ENCODE measurements around the gene ANKRD13B.

The ANKRD13B gene

GRCh38 chr17:29610395-29610794 is 17.5 kb downstream of the ANKRD13B start:
- TF ChIP-seq BACH2 (CRISPR knock-in tag; IDR thresholded peaks at IDR 0.05; ENCODE audit: borderline replicate concordance), result no peak
- TF ChIP-seq ARNTL (CRISPR knock-in tag; IDR thresholded peaks at IDR 0.05; ENCODE audit: borderline replicate concordance, low read depth), result no peak
- no peak for TF ChIP-seq PPARA (CRISPR knock-in tag; IDR thresholded peaks at IDR 0.05; ENCODE audit: borderline replicate concordance)
- TF ChIP-seq ESRRG (CRISPR knock-in tag; IDR thresholded peaks at IDR 0.05), result no peak
- no peak for TF ChIP-seq ZFP3 (CRISPR knock-in tag; IDR thresholded peaks at IDR 0.05)
- no peak for TF ChIP-seq OSR1 (CRISPR knock-in tag; IDR thresholded peaks at IDR 0.05)
- TF ChIP-seq PATZ1 (CRISPR knock-in tag; IDR thresholded peaks at IDR 0.05; ENCODE audit: borderline replicate concordance), result no peak
- ATAC-seq, result no peak

GRCh38 chr17:29611351-29612093 is 18.6 kb downstream of the ANKRD13B start:
- TF ChIP-seq OSR1 (CRISPR knock-in tag; IDR thresholded peaks at IDR 0.05) (no peak), RARB (CRISPR knock-in tag; IDR thresholded peaks at IDR 0.05) (no peak), ZFP30 (CRISPR knock-in tag; IDR thresholded peaks at IDR 0.05) (no peak), PPARA (CRISPR knock-in tag; IDR thresholded peaks at IDR 0.05; ENCODE audit: borderline replicate concordance) (no peak), ARNTL (CRISPR knock-in tag; IDR thresholded peaks at IDR 0.05; ENCODE audit: borderline replicate concordance, low read depth) (no peak), ZC3H10 (CRISPR knock-in tag; IDR thresholded peaks at IDR 0.05) (no peak), CSDC2 (CRISPR knock-in tag; IDR thresholded peaks at IDR 0.05) (no peak), PATZ1 (CRISPR knock-in tag; IDR thresholded peaks at IDR 0.05; ENCODE audit: borderline replicate concordance) (no peak), ZNF565 (CRISPR knock-in tag; conservative IDR thresholded peaks at IDR 0.05; ENCODE audit: low read depth) (no peak), ISL1 (CRISPR knock-in tag; IDR thresholded peaks at IDR 0.05) (no peak)
- TF ChIP-seq, protein P1, sequence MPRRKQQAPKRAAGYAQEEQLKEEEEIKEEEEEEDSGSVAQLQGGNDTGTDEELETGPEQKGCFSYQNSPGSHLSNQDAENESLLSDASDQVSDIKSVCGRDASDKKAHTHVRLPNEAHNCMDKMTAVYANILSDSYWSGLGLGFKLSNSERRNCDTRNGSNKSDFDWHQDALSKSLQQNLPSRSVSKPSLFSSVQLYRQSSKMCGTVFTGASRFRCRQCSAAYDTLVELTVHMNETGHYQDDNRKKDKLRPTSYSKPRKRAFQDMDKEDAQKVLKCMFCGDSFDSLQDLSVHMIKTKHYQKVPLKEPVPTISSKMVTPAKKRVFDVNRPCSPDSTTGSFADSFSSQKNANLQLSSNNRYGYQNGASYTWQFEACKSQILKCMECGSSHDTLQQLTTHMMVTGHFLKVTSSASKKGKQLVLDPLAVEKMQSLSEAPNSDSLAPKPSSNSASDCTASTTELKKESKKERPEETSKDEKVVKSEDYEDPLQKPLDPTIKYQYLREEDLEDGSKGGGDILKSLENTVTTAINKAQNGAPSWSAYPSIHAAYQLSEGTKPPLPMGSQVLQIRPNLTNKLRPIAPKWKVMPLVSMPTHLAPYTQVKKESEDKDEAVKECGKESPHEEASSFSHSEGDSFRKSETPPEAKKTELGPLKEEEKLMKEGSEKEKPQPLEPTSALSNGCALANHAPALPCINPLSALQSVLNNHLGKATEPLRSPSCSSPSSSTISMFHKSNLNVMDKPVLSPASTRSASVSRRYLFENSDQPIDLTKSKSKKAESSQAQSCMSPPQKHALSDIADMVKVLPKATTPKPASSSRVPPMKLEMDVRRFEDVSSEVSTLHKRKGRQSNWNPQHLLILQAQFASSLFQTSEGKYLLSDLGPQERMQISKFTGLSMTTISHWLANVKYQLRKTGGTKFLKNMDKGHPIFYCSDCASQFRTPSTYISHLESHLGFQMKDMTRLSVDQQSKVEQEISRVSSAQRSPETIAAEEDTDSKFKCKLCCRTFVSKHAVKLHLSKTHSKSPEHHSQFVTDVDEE (CRISPR knock-in tag; IDR thresholded peaks at IDR 0.05), result no peak
- TF ChIP-seq, protein P2, sequence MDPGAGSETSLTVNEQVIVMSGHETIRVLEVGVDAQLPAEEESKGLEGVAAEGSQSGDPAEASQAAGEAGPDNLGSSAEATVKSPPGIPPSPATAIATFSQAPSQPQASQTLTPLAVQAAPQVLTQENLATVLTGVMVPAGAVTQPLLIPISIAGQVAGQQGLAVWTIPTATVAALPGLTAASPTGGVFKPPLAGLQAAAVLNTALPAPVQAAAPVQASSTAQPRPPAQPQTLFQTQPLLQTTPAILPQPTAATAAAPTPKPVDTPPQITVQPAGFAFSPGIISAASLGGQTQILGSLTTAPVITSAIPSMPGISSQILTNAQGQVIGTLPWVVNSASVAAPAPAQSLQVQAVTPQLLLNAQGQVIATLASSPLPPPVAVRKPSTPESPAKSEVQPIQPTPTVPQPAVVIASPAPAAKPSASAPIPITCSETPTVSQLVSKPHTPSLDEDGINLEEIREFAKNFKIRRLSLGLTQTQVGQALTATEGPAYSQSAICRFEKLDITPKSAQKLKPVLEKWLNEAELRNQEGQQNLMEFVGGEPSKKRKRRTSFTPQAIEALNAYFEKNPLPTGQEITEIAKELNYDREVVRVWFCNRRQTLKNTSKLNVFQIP (CRISPR knock-in tag; IDR thresholded peaks at IDR 0.05; ENCODE audit: borderline replicate concordance, low read depth), result no peak
- ATAC-seq, result no peak

DNA sequence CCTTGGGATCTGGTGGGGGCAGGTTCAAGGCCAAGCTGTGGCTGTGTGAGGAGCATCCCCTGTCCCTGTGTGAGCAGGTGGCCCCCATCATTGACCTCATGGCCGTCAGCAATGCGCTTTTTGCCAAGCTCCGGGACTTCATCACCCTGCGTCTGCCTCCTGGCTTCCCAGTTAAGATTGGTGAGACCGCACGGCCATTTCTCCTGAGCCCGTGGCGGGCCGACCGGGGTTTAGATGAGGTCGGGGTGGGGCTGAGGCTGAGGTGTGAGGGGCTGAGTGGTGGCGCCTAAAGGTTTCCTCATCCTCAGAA is 19.1 kb downstream of the ANKRD13B start:
- no peak for TF ChIP-seq CSDC2 (CRISPR knock-in tag; IDR thresholded peaks at IDR 0.05)
- no peak for ATAC-seq

- ATAC-seq, result no peak
- no peak for TF ChIP-seq RARB (CRISPR knock-in tag; IDR thresholded peaks at IDR 0.05)
- TF ChIP-seq ZFP30 (CRISPR knock-in tag; IDR thresholded peaks at IDR 0.05), result no peak
- no peak for TF ChIP-seq ZFP3 (CRISPR knock-in tag; IDR thresholded peaks at IDR 0.05)
- no peak for TF ChIP-seq ZC3H10 (CRISPR knock-in tag; IDR thresholded peaks at IDR 0.05)
- TF ChIP-seq, protein P1 (CRISPR knock-in tag; IDR thresholded peaks at IDR 0.05), result no peak
- TF ChIP-seq PATZ1 (CRISPR knock-in tag; IDR thresholded peaks at IDR 0.05; ENCODE audit: borderline replicate concordance), result no peak
- TF ChIP-seq CREB5 (CRISPR knock-in tag; IDR thresholded peaks at IDR 0.05; ENCODE audit: low read depth), result no peak
Observed at GRCh38 chr17:29612404-29613280, 19.7 kb downstream of the ANKRD13B start.

All from SK-N-SH treated with all-trans-retinoic acid at 6 μM for 48 hours (cell line).